ENCODE measurements around the gene THAP5.

The THAP5 gene

GRCh38 chr7:108609643-108610042 lies 40.1 kb upstream of the THAP5 start:
- TF ChIP-seq ZFX (IDR thresholded peaks at IDR 0.05; ENCODE audit: borderline replicate concordance) (no peak), CTCF (IDR thresholded peaks at IDR 0.05) (no peak)
- H3K27ac ChIP-seq: no peak overlapping the region

GRCh38 chr7:108605559-108606201 lies 36.2 kb upstream of the THAP5 start:
- TF ChIP-seq CTCF (IDR thresholded peaks at IDR 0.05) (no peak), ZFX (IDR thresholded peaks at IDR 0.05; ENCODE audit: borderline replicate concordance) (no peak)
- no peak overlapping the region for H3K27ac ChIP-seq

GRCh38 chr7:108604307-108605077 lies 35.0 kb upstream of the THAP5 start:
- no peak for TF ChIP-seq CTCF (IDR thresholded peaks at IDR 0.05)
- no peak for TF ChIP-seq ZFX (IDR thresholded peaks at IDR 0.05; ENCODE audit: borderline replicate concordance)
- no peak overlapping the region for H3K27ac ChIP-seq

- no peak overlapping the region for H3K27ac ChIP-seq
- TF ChIP-seq ZFX (IDR thresholded peaks at IDR 0.05; ENCODE audit: borderline replicate concordance) (no peak), CTCF (IDR thresholded peaks at IDR 0.05) (no peak)
These were observed 34.3 kb upstream of the THAP5 start for GRCh38 chr7:108603656-108604306.

- no peak overlapping the region for H3K27ac ChIP-seq
- TF ChIP-seq ZFX (IDR thresholded peaks at IDR 0.05; ENCODE audit: borderline replicate concordance) (no peak), CTCF (IDR thresholded peaks at IDR 0.05) (no peak)
These were observed 30.9 kb upstream of the THAP5 start for GRCh38 chr7:108600399-108600798.

- TF ChIP-seq ZFX (IDR thresholded peaks at IDR 0.05; ENCODE audit: borderline replicate concordance): no peak
- no peak for TF ChIP-seq CTCF (IDR thresholded peaks at IDR 0.05)
- H3K27ac ChIP-seq: no peak overlapping the region
These were observed 29.5 kb upstream of the THAP5 start for GRCh38 chr7:108598914-108599580.
